ENCODE measurements around the gene SCRT2. TPM values are rescaled to one million over a fixed set of nuclear protein-coding genes. Genes with fewer than 3 reads are reported as not detected.
"Not testable (repeated sequence)": the region's sequence is repeated elsewhere in the genome, so short reads cannot be mapped to it uniquely, and the experiment has no call there.

Gene SCRT2
- total RNA-seq, 1 donor from 2014 or later, result not detected

GRCh38 chr20:651713-652614 is 23.6 kb downstream of the SCRT2 start:
- H3K27me3 Mint-ChIP-seq (ENCODE audit: low read depth), result peaks cover 16% of the 10 kb centered on the region
- peaks cover 27% of the 10 kb centered on the region for H3K4me1 Mint-ChIP-seq (ENCODE audit: low read depth)
- no peak for DNase-seq (ENCODE audit: low spot score)
- no peaks in the 10 kb centered on the region for H3K9me3 Mint-ChIP-seq
- peaks cover 45% of the 10 kb centered on the region for H3K36me3 Mint-ChIP-seq (ENCODE audit: low read depth)
- peak overlapping the region; percentile 72 for H3K27ac Mint-ChIP-seq
- H3K4me3 Mint-ChIP-seq (ENCODE audit: low read depth), result peak overlapping the region; percentile 85
- intact Hi-C loops (cut with micrococcal nuclease), result loop anchor here (5.0 kb wide), 1 partner anchor 110 kb away; the partner anchor contains the start of gene CSNK2A1

- intact Hi-C loops (cut with micrococcal nuclease), result loop anchor here (5.0 kb wide), 1 partner anchor 109 kb away; the partner anchor contains the start of gene CSNK2A1
- no peak for DNase-seq (ENCODE audit: low spot score)
- Mint-ChIP-seq H3K27me3 (ENCODE audit: low read depth) (peaks cover 9% of the 10 kb centered on the region), H3K4me1 (ENCODE audit: low read depth) (peaks cover 27% of the 10 kb centered on the region), H3K9me3 (no peaks in the 10 kb centered on the region), H3K27ac (no peak overlapping the region), H3K36me3 (ENCODE audit: low read depth) (peaks cover 50% of the 10 kb centered on the region), H3K4me3 (ENCODE audit: low read depth) (peak overlapping the region; percentile 85)
These were observed 24.6 kb downstream of the SCRT2 start for GRCh38 chr20:650954-651353.

GRCh38 chr20:650281-650680 is 25.3 kb downstream of the SCRT2 start:
- Mint-ChIP-seq H3K4me1 (ENCODE audit: low read depth) (peaks cover 33% of the 10 kb centered on the region), H3K27me3 (ENCODE audit: low read depth) (peaks cover 3% of the 10 kb centered on the region), H3K4me3 (ENCODE audit: low read depth) (peak overlapping the region; percentile 1), H3K27ac (no peak overlapping the region), H3K36me3 (ENCODE audit: low read depth) (peaks cover 50% of the 10 kb centered on the region), H3K9me3 (no peaks in the 10 kb centered on the region)
- no peak for DNase-seq (ENCODE audit: low spot score)
- intact Hi-C loops (cut with micrococcal nuclease), result loop anchor here (5.0 kb wide), 1 partner anchor 108 kb away; the partner anchor contains the start of gene CSNK2A1

DNA sequence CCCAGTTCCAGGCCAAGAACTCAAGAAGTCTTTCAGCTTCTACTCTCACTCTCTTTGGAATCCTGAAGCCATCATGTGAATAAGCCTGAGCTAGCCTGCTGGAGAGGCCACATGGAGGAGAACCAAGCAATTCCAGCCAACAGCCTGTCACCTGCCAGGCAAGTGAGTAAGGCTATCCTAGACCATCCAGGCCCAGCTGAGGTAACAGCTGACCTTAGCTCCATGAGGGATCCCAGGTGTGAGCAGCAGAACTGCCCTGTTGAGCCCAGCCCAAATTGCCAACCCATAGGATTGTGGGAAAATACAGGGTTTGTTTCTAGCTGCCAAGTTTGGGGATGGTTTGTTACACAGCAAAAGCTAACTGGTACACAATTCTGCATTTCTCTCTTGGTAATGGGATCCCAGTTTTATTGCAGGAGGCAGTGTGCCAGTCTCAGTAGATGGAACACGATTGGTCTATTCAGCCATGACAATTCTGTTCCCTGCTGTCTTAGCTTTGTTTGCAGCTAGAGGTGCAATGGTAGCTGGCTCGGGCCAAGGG is 28.1 kb downstream of the SCRT2 start:
- intact Hi-C loops (cut with micrococcal nuclease), result no loop called here

GRCh38 chr20:646868-647233 is 28.8 kb downstream of the SCRT2 start:
- Mint-ChIP-seq H3K4me3 (ENCODE audit: low read depth) (no peak overlapping the region), H3K27ac (no peak overlapping the region), H3K9me3 (no peaks in the 10 kb centered on the region), H3K4me1 (ENCODE audit: low read depth) (peaks cover 15% of the 10 kb centered on the region), H3K36me3 (ENCODE audit: low read depth) (peaks cover 44% of the 10 kb centered on the region), H3K27me3 (ENCODE audit: low read depth) (peaks cover 14% of the 10 kb centered on the region)
- intact Hi-C loops (cut with micrococcal nuclease), result no loop called here
- DNase-seq (ENCODE audit: low spot score), result no peak

More for the DNA sequence above, 28.1 kb downstream of the SCRT2 start:
- peaks cover 22% of the 10 kb centered on the region for H3K4me1 Mint-ChIP-seq (ENCODE audit: low read depth)
- no peak overlapping the region for H3K4me3 Mint-ChIP-seq (ENCODE audit: low read depth)
- H3K36me3 Mint-ChIP-seq (ENCODE audit: low read depth), result peaks cover 49% of the 10 kb centered on the region
- no peaks in the 10 kb centered on the region for H3K9me3 Mint-ChIP-seq
- no peak for DNase-seq (ENCODE audit: low spot score)
- no peak overlapping the region for H3K27ac Mint-ChIP-seq
- peaks cover 14% of the 10 kb centered on the region for H3K27me3 Mint-ChIP-seq (ENCODE audit: low read depth)

DNA sequence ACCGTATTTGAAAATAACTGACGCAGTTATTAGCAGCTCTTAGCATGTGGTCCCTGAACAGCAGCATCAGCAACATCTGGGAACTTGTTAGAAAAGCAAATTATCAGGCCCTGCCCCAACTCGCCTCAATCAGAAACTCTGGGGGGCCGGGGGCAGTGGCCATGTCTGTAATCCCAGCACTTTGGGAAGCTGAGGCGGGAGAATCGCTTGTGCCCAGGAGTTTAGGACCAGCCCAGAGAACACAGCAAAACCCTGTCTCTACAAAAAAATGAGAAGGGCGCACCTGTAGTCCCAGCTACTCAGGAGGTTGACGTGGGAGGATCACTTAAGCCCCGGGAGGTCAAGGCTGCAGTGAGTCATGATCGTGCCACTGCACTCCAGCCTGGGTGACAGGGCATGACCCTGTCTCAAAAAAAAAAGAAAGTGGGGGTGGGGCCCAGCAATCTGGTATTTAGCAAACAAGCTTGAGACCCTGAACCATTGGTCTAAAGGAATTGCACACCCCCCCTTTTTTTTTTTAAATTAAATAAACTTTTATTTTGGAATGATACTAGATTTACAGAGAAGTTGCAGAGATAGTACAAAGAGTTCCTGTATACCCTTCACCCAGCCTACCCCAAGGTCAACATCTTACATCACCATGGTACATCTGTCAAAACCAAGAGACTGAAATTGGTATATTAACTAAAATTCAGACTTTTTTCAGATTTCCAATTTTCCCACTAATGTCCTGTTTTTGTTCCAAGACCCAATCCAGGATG is 29.3 kb downstream of the SCRT2 start:
- H3K36me3 Mint-ChIP-seq (ENCODE audit: low read depth), result peaks cover 40% of the 10 kb centered on the region
- peaks cover 13% of the 10 kb centered on the region for H3K4me1 Mint-ChIP-seq (ENCODE audit: low read depth)
- peaks cover 17% of the 10 kb centered on the region for H3K27me3 Mint-ChIP-seq (ENCODE audit: low read depth)
- no peaks in the 10 kb centered on the region for H3K9me3 Mint-ChIP-seq
- intact Hi-C loops (cut with micrococcal nuclease), result no loop called here
- no peak overlapping the region for H3K27ac Mint-ChIP-seq
- DNase-seq (ENCODE audit: low spot score), result no peak
- no peak overlapping the region for H3K4me3 Mint-ChIP-seq (ENCODE audit: low read depth)

- Mint-ChIP-seq H3K9me3 (no peaks in the 10 kb centered on the region), H3K36me3 (ENCODE audit: low read depth) (peaks cover 36% of the 10 kb centered on the region), H3K27me3 (ENCODE audit: low read depth) (peaks cover 20% of the 10 kb centered on the region), H3K27ac (no peak overlapping the region), H3K4me1 (ENCODE audit: low read depth) (peaks cover 10% of the 10 kb centered on the region), H3K4me3 (ENCODE audit: low read depth) (no peak overlapping the region)
- DNase-seq (ENCODE audit: low spot score), result peak; percentile 68
- intact Hi-C loops (cut with micrococcal nuclease), result loop anchor here (1.0 kb wide), 2 partner anchors 84 to 291 kb away; no protein-coding TSS in a partner anchor
These were observed 30.1 kb downstream of the SCRT2 start for GRCh38 chr20:645318-646106.

DNA sequence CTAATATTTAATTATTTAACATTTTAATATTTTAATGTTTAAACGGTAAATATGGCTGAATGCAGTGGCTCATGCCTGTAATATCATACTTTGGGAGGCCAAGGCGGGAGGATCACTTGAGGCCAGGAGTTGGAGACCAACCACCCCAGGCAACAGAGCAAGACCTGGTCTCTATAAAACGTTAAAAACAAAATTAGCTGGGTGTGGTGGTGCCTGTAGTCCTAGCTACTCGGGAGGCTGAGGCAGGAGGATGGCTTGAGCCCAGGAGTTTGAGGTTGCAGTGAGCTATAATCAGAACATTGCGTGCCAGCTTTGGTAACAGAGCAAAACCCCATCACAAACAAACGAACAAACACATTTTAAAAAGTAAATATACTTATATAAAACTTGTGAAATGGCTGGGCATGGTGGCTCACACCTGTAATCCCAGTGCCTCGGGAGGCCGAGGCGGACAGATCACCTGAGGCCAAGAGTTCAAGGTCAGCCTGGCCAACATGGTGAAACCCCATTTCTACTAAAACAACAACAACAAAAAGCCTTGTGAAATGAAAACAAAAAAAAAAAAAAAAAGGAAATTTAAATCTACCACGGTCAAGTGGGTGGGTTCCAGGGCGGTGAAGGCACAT is 30.8 kb downstream of the SCRT2 start:
- H3K4me1 Mint-ChIP-seq (ENCODE audit: low read depth), result peaks cover 8% of the 10 kb centered on the region
- H3K4me3 Mint-ChIP-seq (ENCODE audit: low read depth), result no peak overlapping the region
- no peak for DNase-seq (ENCODE audit: low spot score)
- no peaks in the 10 kb centered on the region for H3K9me3 Mint-ChIP-seq
- intact Hi-C loops (cut with micrococcal nuclease), result loop anchor here (1.0 kb wide), 2 partner anchors 84 to 291 kb away; no protein-coding TSS in a partner anchor
- H3K27ac Mint-ChIP-seq, result no peak overlapping the region
- peaks cover 30% of the 10 kb centered on the region for H3K36me3 Mint-ChIP-seq (ENCODE audit: low read depth)
- peaks cover 20% of the 10 kb centered on the region for H3K27me3 Mint-ChIP-seq (ENCODE audit: low read depth)

- no peaks in the 10 kb centered on the region for H3K9me3 Mint-ChIP-seq
- H3K36me3 Mint-ChIP-seq (ENCODE audit: low read depth), result peaks cover 11% of the 10 kb centered on the region
- DNase-seq (ENCODE audit: low spot score), result no peak
- intact Hi-C loops (cut with micrococcal nuclease), result no loop called here
- no peak overlapping the region for H3K4me3 Mint-ChIP-seq (ENCODE audit: low read depth)
- H3K27ac Mint-ChIP-seq, result no peak overlapping the region
- peaks cover 20% of the 10 kb centered on the region for H3K27me3 Mint-ChIP-seq (ENCODE audit: low read depth)
- peaks cover 7% of the 10 kb centered on the region for H3K4me1 Mint-ChIP-seq (ENCODE audit: low read depth)
These were observed 33.0 kb downstream of the SCRT2 start for GRCh38 chr20:642398-643174.

DNA sequence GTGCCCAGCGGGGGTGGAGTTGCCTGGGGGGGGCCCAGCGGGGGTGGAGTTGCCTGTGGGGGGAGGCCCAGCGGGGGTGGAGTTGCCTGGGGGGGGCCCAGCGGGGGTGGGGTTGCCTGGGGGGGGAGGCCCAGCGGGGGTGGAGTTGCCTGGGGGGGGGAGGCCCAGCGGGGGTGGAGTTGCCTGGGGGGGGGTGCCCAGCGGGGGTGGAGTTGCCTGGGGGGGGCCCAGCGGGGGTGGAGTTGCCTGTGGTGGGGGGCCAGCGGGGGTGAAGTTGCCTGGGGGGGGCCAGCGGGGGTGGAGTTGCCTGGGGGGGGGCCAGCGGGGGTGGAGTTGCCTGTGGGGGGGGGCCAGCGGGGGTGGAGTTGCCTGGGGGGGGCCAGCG is 33.6 kb downstream of the SCRT2 start:
- DNase-seq (ENCODE audit: low spot score); H3K27ac Mint-ChIP-seq; H3K9me3 Mint-ChIP-seq; intact Hi-C loops (cut with micrococcal nuclease); H3K4me1 Mint-ChIP-seq (ENCODE audit: low read depth); H3K36me3 Mint-ChIP-seq (ENCODE audit: low read depth); H3K4me3 Mint-ChIP-seq (ENCODE audit: low read depth): not testable (repeated sequence)
- H3K27me3 Mint-ChIP-seq (ENCODE audit: low read depth), result peaks cover 20% of the 10 kb centered on the region

DNA sequence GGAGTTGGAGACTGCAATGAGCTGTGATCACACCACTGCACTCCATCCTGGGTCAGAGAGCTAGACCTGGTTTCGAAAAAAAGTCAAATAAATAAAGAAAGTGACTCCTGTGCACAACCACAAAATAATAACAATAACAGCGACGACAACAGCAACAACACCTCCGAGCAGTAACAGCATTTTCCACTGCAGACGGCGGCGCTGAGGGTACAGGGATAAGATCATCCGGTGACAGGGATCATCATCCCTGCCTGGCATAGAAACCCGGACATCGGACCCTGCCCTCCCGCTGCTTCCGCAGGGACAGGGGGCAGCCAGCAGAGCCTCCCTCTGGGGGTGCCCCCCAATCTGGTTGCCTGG is 34.1 kb downstream of the SCRT2 start:
- peaks cover 7% of the 10 kb centered on the region for H3K4me1 Mint-ChIP-seq (ENCODE audit: low read depth)
- intact Hi-C loops (cut with micrococcal nuclease), result no loop called here
- no peak overlapping the region for H3K4me3 Mint-ChIP-seq (ENCODE audit: low read depth)
- peaks cover under 1% of the 10 kb centered on the region for H3K36me3 Mint-ChIP-seq (ENCODE audit: low read depth)
- H3K27ac Mint-ChIP-seq, result no peak overlapping the region
- no peaks in the 10 kb centered on the region for H3K9me3 Mint-ChIP-seq
- peaks cover 20% of the 10 kb centered on the region for H3K27me3 Mint-ChIP-seq (ENCODE audit: low read depth)
- DNase-seq (ENCODE audit: low spot score), result no peak
